Measurements from ENCODE around the gene CPEB2.

Gene CPEB2

GRCh38 chr4:15043922-15044321 is 41.6 kb downstream of the CPEB2 start:
- no peaks in the 10 kb centered on the region for H3K27me3 ChIP-seq (ENCODE audit: control insufficient read depth in 1 of 2, insufficient read depth in 2 of 2, low read length in 2 of 2)
- H3K9ac ChIP-seq (ENCODE audit: low read length in 2 of 2): no peak overlapping the region
- H3K4me3 ChIP-seq (ENCODE audit: low read length in 2 of 2): no peak overlapping the region
- no peaks in the 10 kb centered on the region for H3K4me1 ChIP-seq (ENCODE audit: control insufficient read depth, insufficient read depth, low read length)
- no peaks in the 10 kb centered on the region for H3K36me3 ChIP-seq (ENCODE audit: control insufficient read depth in 2 of 2, insufficient read depth in 2 of 2, low read length in 2 of 2)
- no peak overlapping the region for H3K27ac ChIP-seq (ENCODE audit: low read length)
- H3K9me3 ChIP-seq (ENCODE audit: control insufficient read depth in 2 of 2, low read length in 2 of 2): no peaks in the 10 kb centered on the region

- H3K27me3 ChIP-seq (ENCODE audit: control insufficient read depth in 1 of 2, insufficient read depth in 2 of 2, low read length in 2 of 2): no peaks in the 10 kb centered on the region
- no peaks in the 10 kb centered on the region for H3K9me3 ChIP-seq (ENCODE audit: control insufficient read depth in 2 of 2, low read length in 2 of 2)
- no peak overlapping the region for H3K4me3 ChIP-seq (ENCODE audit: low read length in 2 of 2)
- H3K4me1 ChIP-seq (ENCODE audit: control insufficient read depth, insufficient read depth, low read length): no peaks in the 10 kb centered on the region
- H3K36me3 ChIP-seq (ENCODE audit: control insufficient read depth in 2 of 2, insufficient read depth in 2 of 2, low read length in 2 of 2): peaks cover 7 to 17% of the 10 kb centered on the region in 2 donors
- H3K27ac ChIP-seq (ENCODE audit: low read length): no peak overlapping the region
- H3K9ac ChIP-seq (ENCODE audit: low read length in 2 of 2): no peak overlapping the region
Measured at GRCh38 chr4:15054541-15054940, 52.3 kb downstream of the CPEB2 start.

GRCh38 chr4:15060213-15060612 is 57.9 kb downstream of the CPEB2 start:
- H3K4me3 ChIP-seq (ENCODE audit: low read length in 2 of 2): no peak overlapping the region
- H3K4me1 ChIP-seq (ENCODE audit: control insufficient read depth, insufficient read depth, low read length): no peaks in the 10 kb centered on the region
- no peaks in the 10 kb centered on the region for H3K9me3 ChIP-seq (ENCODE audit: control insufficient read depth in 2 of 2, low read length in 2 of 2)
- H3K36me3 ChIP-seq (ENCODE audit: control insufficient read depth in 2 of 2, insufficient read depth in 2 of 2, low read length in 2 of 2): peaks cover 19 to 29% of the 10 kb centered on the region in 2 donors
- H3K9ac ChIP-seq (ENCODE audit: low read length in 2 of 2): no peak overlapping the region
- H3K27me3 ChIP-seq (ENCODE audit: control insufficient read depth in 1 of 2, insufficient read depth in 2 of 2, low read length in 2 of 2): no peaks in the 10 kb centered on the region
- H3K27ac ChIP-seq (ENCODE audit: low read length): no peak overlapping the region

GRCh38 chr4:15063341-15063740 is 61.1 kb downstream of the CPEB2 start:
- Histone ChIP-seq H3K36me3 (ENCODE audit: control insufficient read depth in 2 of 2, insufficient read depth in 2 of 2, low read length in 2 of 2) (peaks cover 24 to 37% of the 10 kb centered on the region in 2 donors), H3K4me3 (ENCODE audit: low read length in 2 of 2) (no peak overlapping the region), H3K27me3 (ENCODE audit: control insufficient read depth in 1 of 2, insufficient read depth in 2 of 2, low read length in 2 of 2) (no peaks in the 10 kb centered on the region), H3K4me1 (ENCODE audit: control insufficient read depth, insufficient read depth, low read length) (no peaks in the 10 kb centered on the region), H3K9ac (ENCODE audit: low read length in 2 of 2) (no peak overlapping the region), H3K27ac (ENCODE audit: low read length) (no peak overlapping the region), H3K9me3 (ENCODE audit: control insufficient read depth in 2 of 2, low read length in 2 of 2) (no peaks in the 10 kb centered on the region)

GRCh38 chr4:15065516-15065915 is 63.2 kb downstream of the CPEB2 start:
- Histone ChIP-seq H3K4me3 (ENCODE audit: low read length in 2 of 2) (no peak overlapping the region), H3K4me1 (ENCODE audit: control insufficient read depth, insufficient read depth, low read length) (no peaks in the 10 kb centered on the region), H3K27me3 (ENCODE audit: control insufficient read depth in 1 of 2, insufficient read depth in 2 of 2, low read length in 2 of 2) (no peaks in the 10 kb centered on the region), H3K9ac (ENCODE audit: low read length in 2 of 2) (no peak overlapping the region), H3K9me3 (ENCODE audit: control insufficient read depth in 2 of 2, low read length in 2 of 2) (no peaks in the 10 kb centered on the region), H3K27ac (ENCODE audit: low read length) (no peak overlapping the region), H3K36me3 (ENCODE audit: control insufficient read depth in 2 of 2, insufficient read depth in 2 of 2, low read length in 2 of 2) (peaks cover 14 to 27% of the 10 kb centered on the region in 2 donors)

GRCh38 chr4:15066140-15066539 is 63.9 kb downstream of the CPEB2 start:
- no peaks in the 10 kb centered on the region for H3K9me3 ChIP-seq (ENCODE audit: control insufficient read depth in 2 of 2, low read length in 2 of 2)
- no peak overlapping the region for H3K27ac ChIP-seq (ENCODE audit: low read length)
- no peak overlapping the region for H3K4me3 ChIP-seq (ENCODE audit: low read length in 2 of 2)
- H3K9ac ChIP-seq (ENCODE audit: low read length in 2 of 2): no peak overlapping the region
- H3K4me1 ChIP-seq (ENCODE audit: control insufficient read depth, insufficient read depth, low read length): no peaks in the 10 kb centered on the region
- no peaks in the 10 kb centered on the region for H3K27me3 ChIP-seq (ENCODE audit: control insufficient read depth in 1 of 2, insufficient read depth in 2 of 2, low read length in 2 of 2)
- peaks cover 14 to 27% of the 10 kb centered on the region in 2 donors for H3K36me3 ChIP-seq (ENCODE audit: control insufficient read depth in 2 of 2, insufficient read depth in 2 of 2, low read length in 2 of 2)

- H3K36me3 ChIP-seq (ENCODE audit: control insufficient read depth in 2 of 2, insufficient read depth in 2 of 2, low read length in 2 of 2): peaks cover 11 to 18% of the 10 kb centered on the region in 2 donors
- no peak overlapping the region for H3K4me3 ChIP-seq (ENCODE audit: low read length in 2 of 2)
- H3K27ac ChIP-seq (ENCODE audit: low read length): no peak overlapping the region
- no peaks in the 10 kb centered on the region for H3K4me1 ChIP-seq (ENCODE audit: control insufficient read depth, insufficient read depth, low read length)
- H3K27me3 ChIP-seq (ENCODE audit: control insufficient read depth in 1 of 2, insufficient read depth in 2 of 2, low read length in 2 of 2): no peaks in the 10 kb centered on the region
- no peaks in the 10 kb centered on the region for H3K9me3 ChIP-seq (ENCODE audit: control insufficient read depth in 2 of 2, low read length in 2 of 2)
- no peak overlapping the region for H3K9ac ChIP-seq (ENCODE audit: low read length in 2 of 2)
Measured at GRCh38 chr4:15068298-15068697, 66.0 kb downstream of the CPEB2 start.

GRCh38 chr4:15075875-15076274 is 73.6 kb downstream of the CPEB2 start:
- H3K9ac ChIP-seq (ENCODE audit: low read length in 2 of 2): no peak overlapping the region
- no peak overlapping the region for H3K27ac ChIP-seq (ENCODE audit: low read length)
- no peak overlapping the region for H3K4me3 ChIP-seq (ENCODE audit: low read length in 2 of 2)
- H3K27me3 ChIP-seq (ENCODE audit: control insufficient read depth in 1 of 2, insufficient read depth in 2 of 2, low read length in 2 of 2): no peaks in the 10 kb centered on the region
- H3K36me3 ChIP-seq (ENCODE audit: control insufficient read depth in 2 of 2, insufficient read depth in 2 of 2, low read length in 2 of 2): no peaks in the 10 kb centered on the region
- no peaks in the 10 kb centered on the region for H3K4me1 ChIP-seq (ENCODE audit: control insufficient read depth, insufficient read depth, low read length)
- peaks cover 0 to 4% of the 10 kb centered on the region in 2 donors for H3K9me3 ChIP-seq (ENCODE audit: control insufficient read depth in 2 of 2, low read length in 2 of 2)

- Histone ChIP-seq H3K4me3 (ENCODE audit: low read length in 2 of 2) (no peak overlapping the region), H3K27ac (ENCODE audit: low read length) (no peak overlapping the region), H3K9ac (ENCODE audit: low read length in 2 of 2) (no peak overlapping the region), H3K4me1 (ENCODE audit: control insufficient read depth, insufficient read depth, low read length) (no peaks in the 10 kb centered on the region), H3K36me3 (ENCODE audit: control insufficient read depth in 2 of 2, insufficient read depth in 2 of 2, low read length in 2 of 2) (no peaks in the 10 kb centered on the region), H3K9me3 (ENCODE audit: control insufficient read depth in 2 of 2, low read length in 2 of 2) (peaks cover 0 to 4% of the 10 kb centered on the region in 2 donors), H3K27me3 (ENCODE audit: control insufficient read depth in 1 of 2, insufficient read depth in 2 of 2, low read length in 2 of 2) (no peaks in the 10 kb centered on the region)
Measured at GRCh38 chr4:15077969-15078368, 75.7 kb downstream of the CPEB2 start.

- Histone ChIP-seq H3K27ac (ENCODE audit: low read length) (no peak overlapping the region), H3K27me3 (ENCODE audit: control insufficient read depth in 1 of 2, insufficient read depth in 2 of 2, low read length in 2 of 2) (no peaks in the 10 kb centered on the region), H3K36me3 (ENCODE audit: control insufficient read depth in 2 of 2, insufficient read depth in 2 of 2, low read length in 2 of 2) (no peaks in the 10 kb centered on the region), H3K4me1 (ENCODE audit: control insufficient read depth, insufficient read depth, low read length) (no peaks in the 10 kb centered on the region), H3K4me3 (ENCODE audit: low read length in 2 of 2) (no peak overlapping the region), H3K9me3 (ENCODE audit: control insufficient read depth in 2 of 2, low read length in 2 of 2) (peaks cover 0 to 4% of the 10 kb centered on the region in 2 donors), H3K9ac (ENCODE audit: low read length in 2 of 2) (no peak overlapping the region)
Measured at GRCh38 chr4:15078682-15079642, 76.7 kb downstream of the CPEB2 start.

- Histone ChIP-seq H3K9me3 (ENCODE audit: control insufficient read depth in 2 of 2, low read length in 2 of 2) (no peaks in the 10 kb centered on the region), H3K27ac (ENCODE audit: low read length) (no peak overlapping the region), H3K9ac (ENCODE audit: low read length in 2 of 2) (no peak overlapping the region), H3K4me1 (ENCODE audit: control insufficient read depth, insufficient read depth, low read length) (no peaks in the 10 kb centered on the region), H3K4me3 (ENCODE audit: low read length in 2 of 2) (no peak overlapping the region), H3K36me3 (ENCODE audit: control insufficient read depth in 2 of 2, insufficient read depth in 2 of 2, low read length in 2 of 2) (no peaks in the 10 kb centered on the region), H3K27me3 (ENCODE audit: control insufficient read depth in 1 of 2, insufficient read depth in 2 of 2, low read length in 2 of 2) (no peaks in the 10 kb centered on the region)
Measured at GRCh38 chr4:15084780-15085179, 82.5 kb downstream of the CPEB2 start.

Measured in stomach smooth muscle (tissue), 2 donors.